Measurements from ENCODE around the gene EML4. TPM values are rescaled to one million over a fixed set of nuclear protein-coding genes. Genes with fewer than 3 reads are reported as not detected.

EML4 gene
- total and polyA plus RNA-seq, 2 donors (not counting 1 experiment from before 2014, with no cell fraction given) = 49.4 to 134 TPM

- Histone ChIP-seq H3K4me2 (replicated peaks; ENCODE audit: low read depth, low read length, poor library complexity, severe bottlenecking) (no peak overlapping the region), H4K20me1 (ENCODE audit: control insufficient read depth, insufficient read depth, low read length, poor library complexity, severe bottlenecking) (peaks cover 90% of the 10 kb centered on the region), H3K27ac (ENCODE audit: low read length in 2 of 2) (no peak overlapping the region), H3K4me1 (ENCODE audit: control insufficient read depth in 2 of 2, insufficient read depth in 2 of 2, low read length in 2 of 2) (peaks cover 4 to 15% of the 10 kb centered on the region in 2 donors), H3K36me3 (replicated peaks in 1 of 2; ENCODE audit: control extremely low read depth in 1 of 2, control insufficient read depth in 1 of 2, extremely low read depth in 1 of 2, insufficient read depth in 2 of 2, low read length in 1 of 2) (peaks cover 0 to 17% of the 10 kb centered on the region in 2 experiments), H2AFZ (ENCODE audit: insufficient read depth, low read depth, low read length, poor library complexity, severe bottlenecking) (no peak overlapping the region), H3K79me2 (ENCODE audit: control insufficient read depth, insufficient read depth, low read length) (peaks cover 98% of the 10 kb centered on the region), H3K9me3 (ENCODE audit: control extremely low read depth in 1 of 3, control insufficient read depth in 2 of 3, insufficient read depth in 1 of 3, low read length in 2 of 3) (no peaks in the 10 kb centered on the region), H3K9ac (ENCODE audit: low read length) (no peak overlapping the region), H3K27me3 (replicated peaks in 1 of 4; ENCODE audit: control extremely low read depth in 1 of 4, control insufficient read depth in 3 of 4, insufficient read depth in 4 of 4, low read length in 3 of 4) (no peaks in the 10 kb centered on the region), H3K4me3 (ENCODE audit: control extremely low read depth in 1 of 5, extremely low read depth in 1 of 5, insufficient read depth in 1 of 5, low read depth in 2 of 5, low read length in 4 of 5) (no peak overlapping the region)
- H3K4me3 Mint-ChIP-seq = no peak overlapping the region
- DNase-seq (no peak), ATAC-seq (ENCODE audit: low read depth) (no peak)
- H3K9me3 Mint-ChIP-seq (ENCODE audit: insufficient read depth) = no peaks in the 10 kb centered on the region
- 78% methylated on average over 1 of the region's 3 CpGs for WGBS (ENCODE audit: insufficient coverage)
- TF ChIP-seq EZH2 (IDR thresholded peaks at IDR 0.05; ENCODE audit: borderline replicate concordance, insufficient read depth, low read depth, low read length, poor library complexity, severe bottlenecking) (no peak), CTCF (IDR thresholded peaks at IDR 0.05) (no peak)
- peaks cover 65% of the 10 kb centered on the region for H3K4me1 Mint-ChIP-seq
- CTCF ChIA-PET = interaction anchor here (0.8 to 2.7 kb wide), 8 partner anchors 13 to 369 kb away, joined by 3 to 7 read pairs (median 3); no protein-coding TSS in a partner anchor
- H3K27ac Mint-ChIP-seq = peak overlapping the region; percentile 10
- intact Hi-C loops (cut with micrococcal nuclease) = no loop called here
- no peaks in the 10 kb centered on the region for H3K27me3 Mint-ChIP-seq
- POLR2A ChIA-PET = no interaction called here
These were observed 51.4 kb downstream of the EML4 start for GRCh38 chr2:42220566-42220965.

- Histone ChIP-seq H3K27me3 (replicated peaks in 1 of 4; ENCODE audit: control extremely low read depth in 1 of 4, control insufficient read depth in 3 of 4, insufficient read depth in 4 of 4, low read length in 3 of 4) (no peaks in the 10 kb centered on the region), H3K4me2 (replicated peaks; ENCODE audit: low read depth, low read length, poor library complexity, severe bottlenecking) (no peak overlapping the region), H3K4me1 (ENCODE audit: control insufficient read depth in 2 of 2, insufficient read depth in 2 of 2, low read length in 2 of 2) (peaks cover 0 to 16% of the 10 kb centered on the region in 2 donors), H3K79me2 (ENCODE audit: control insufficient read depth, insufficient read depth, low read length) (peaks cover 95% of the 10 kb centered on the region), H2AFZ (ENCODE audit: insufficient read depth, low read depth, low read length, poor library complexity, severe bottlenecking) (no peak overlapping the region), H3K4me3 (ENCODE audit: control extremely low read depth in 1 of 5, extremely low read depth in 1 of 5, insufficient read depth in 1 of 5, low read depth in 2 of 5, low read length in 4 of 5) (no peak overlapping the region), H3K9ac (ENCODE audit: low read length) (no peak overlapping the region), H3K27ac (ENCODE audit: low read length in 2 of 2) (no peak overlapping the region), H3K36me3 (replicated peaks in 1 of 2; ENCODE audit: control extremely low read depth in 1 of 2, control insufficient read depth in 1 of 2, extremely low read depth in 1 of 2, insufficient read depth in 2 of 2, low read length in 1 of 2) (peaks cover 0 to 11% of the 10 kb centered on the region in 2 experiments), H3K9me3 (ENCODE audit: control extremely low read depth in 1 of 3, control insufficient read depth in 2 of 3, insufficient read depth in 1 of 3, low read length in 2 of 3) (no peaks in the 10 kb centered on the region), H4K20me1 (ENCODE audit: control insufficient read depth, insufficient read depth, low read length, poor library complexity, severe bottlenecking) (peaks cover 79% of the 10 kb centered on the region)
- intact Hi-C loops (cut with micrococcal nuclease) = no loop called here
- Mint-ChIP-seq H3K27ac (peak overlapping the region; percentile 29), H3K4me1 (peaks cover 64% of the 10 kb centered on the region), H3K27me3 (no peaks in the 10 kb centered on the region), H3K9me3 (ENCODE audit: insufficient read depth) (no peaks in the 10 kb centered on the region), H3K4me3 (peak overlapping the region; percentile 7)
- DNase-seq = no peak
- no peak for TF ChIP-seq EZH2 (IDR thresholded peaks at IDR 0.05; ENCODE audit: borderline replicate concordance, insufficient read depth, low read depth, low read length, poor library complexity, severe bottlenecking)
- no peak for TF ChIP-seq CTCF (IDR thresholded peaks at IDR 0.05)
- no peak for ATAC-seq (ENCODE audit: low read depth)
- ChIA-PET CTCF (no interaction called here), POLR2A (no interaction called here)
- WGBS (ENCODE audit: insufficient coverage) = no CpG with 5 or more reads among the region's 4 CpGs
These were observed 54.1 kb downstream of the EML4 start for GRCh38 chr2:42223067-42223854.
